Endothelial cell of umbilical vein (primary cell): ENCODE measurements around the gene ZNF440. TPM values are rescaled to one million over a fixed set of nuclear protein-coding genes. Genes with fewer than 3 reads are reported as not detected.

Experiments
- BruUV-seq: library from RNA; stranded (reverse); fragments of 400-500 nt; replicated peaks from 2 replicates; lab custom pipeline; 2021; lab: Mats Ljungman, UMichigan
- CTCF ChIA-PET: fragments of 300-600, 350-600 bp; sonication (Branson Sonifier 250); formaldehyde crosslinking; loops from one replicate; lab custom pipeline; 2021; ENCODE audit warnings: antibody characterized with exemption, inconsistent platforms; lab: Charles Lee
- POLR2A ChIA-PET: fragments of 300-600, 350-600 bp; sonication (Branson Sonifier 250); formaldehyde crosslinking; loops from one replicate; lab custom pipeline; 2021; ENCODE audit warnings: antibody characterized with exemption, inconsistent platforms; lab: Charles Lee
- DNase-seq: peaks from one replicate; pipeline ENCODE4 v3.0.0-alpha.2; 2011; ENCODE audit warnings: low read depth, low spot score
- FAIRE-seq: peaks from 2 replicates; lab custom pipeline; 2011; peaks lifted over from hg19 to GRCh38; lab: Jason Lieb, UNC
- H2AFZ ChIP-seq: 2 replicates; pipeline ENCODE4 v1.6.0; 2012; ENCODE audit warnings: low read depth, low read length, control low read depth, inconsistent platforms
- H3K27ac ChIP-seq: 2 replicates; pipeline ENCODE4 v1.5.1; 2011; ENCODE audit warnings: low read depth, mild to moderate bottlenecking, control low read depth, low read length, moderate library complexity; ENCODE audit not compliant: insufficient read depth
- H3K27me3 ChIP-seq, 2 experiments: 2 replicates each; pipeline versions ENCODE4 v1.6.0 to v1.6.1; 2011; ENCODE audit warnings: low read length in 2 of 2, mixed read lengths in 1 of 2; ENCODE audit not compliant: control insufficient read depth in 2 of 2, insufficient read depth in 2 of 2
- H3K36me3 ChIP-seq, 2 experiments: 2 replicates in 1 of 2; 3 replicates in 1 of 2; pipeline ENCODE4 v1.5.1; 2011; ENCODE audit warnings: low read length in 2 of 2, mild to moderate bottlenecking in 1 of 2, moderate library complexity in 1 of 2; ENCODE audit not compliant: control insufficient read depth in 2 of 2, insufficient read depth in 2 of 2; ENCODE audit errors: extremely low read depth in 1 of 2
- H3K4me1 ChIP-seq: 3 replicates; pipeline ENCODE4 v1.5.1; 2011; ENCODE audit warnings: mild to moderate bottlenecking, low read length; ENCODE audit not compliant: control insufficient read depth, insufficient read depth; ENCODE audit errors: extremely low read depth
- H3K4me2 ChIP-seq: 2 replicates; pipeline ENCODE4 v1.6.1; 2011; ENCODE audit warnings: low read length, control low read depth, mixed read lengths; ENCODE audit not compliant: insufficient read depth
- H3K4me3 ChIP-seq, 3 experiments: fragments of 200-600 bp in 1 of 3; sonication (generic), shearing (Covaris generic) in 1 of 3; replicated peaks in 1 of 3; 2 replicates each; pipeline ENCODE4 v1.5.1; 2011 to 2016; ENCODE audit warnings: control low read depth in 3 of 3, low read length in 3 of 3, mild to moderate bottlenecking in 2 of 3, inconsistent platforms in 1 of 3, low read depth in 1 of 3, moderate library complexity in 1 of 3; ENCODE audit not compliant: insufficient read depth in 1 of 3
- H3K79me2 ChIP-seq: 2 replicates; pipeline ENCODE4 v1.6.0; 2012; ENCODE audit warnings: low read length, inconsistent platforms; ENCODE audit not compliant: control insufficient read depth, insufficient read depth
- H3K9ac ChIP-seq: replicated peaks from 2 replicates; pipeline ENCODE3; 2011; ENCODE audit warnings: low read length, control low read depth; ENCODE audit not compliant: insufficient read depth; ENCODE audit errors: extremely low read depth
- H3K9me1 ChIP-seq: replicated peaks from 3 replicates; pipeline ENCODE4 v1.6.0; 2011; ENCODE audit warnings: mild to moderate bottlenecking, low read length; ENCODE audit not compliant: control insufficient read depth, insufficient read depth; ENCODE audit errors: extremely low read depth
- H3K9me3 ChIP-seq: replicated peaks from 2 replicates; pipeline ENCODE4 v1.5.1; 2012; ENCODE audit warnings: low read length, inconsistent platforms; ENCODE audit not compliant: control insufficient read depth, insufficient read depth
- H4K20me1 ChIP-seq: replicated peaks from 2 replicates; pipeline ENCODE3; 2011; ENCODE audit warnings: mild to moderate bottlenecking, low read length; ENCODE audit not compliant: control insufficient read depth, insufficient read depth; ENCODE audit errors: extremely low read depth
- CTCF ChIP-seq, 2 donors: IDR thresholded peaks; 1 replicate in 1 of 2; 2 replicates in 1 of 2; pipeline ENCODE4 v1.5.1; 2011; ENCODE audit warnings: low read length in 2 of 2, mild to moderate bottlenecking in 2 of 2, moderate library complexity in 2 of 2, control low read depth in 1 of 2, inconsistent platforms in 1 of 2, low read depth in 1 of 2; ENCODE audit not compliant: insufficient read depth in 1 of 2; ENCODE audit errors: extremely low read depth in 1 of 2
- EZH2 ChIP-seq: IDR thresholded peaks from 2 replicates; pipeline ENCODE4 v1.6.1; 2012; ENCODE audit warnings: borderline replicate concordance, low read depth, mild to moderate bottlenecking, moderate library complexity, low read length, inconsistent platforms; ENCODE audit not compliant: severe bottlenecking
- FOS ChIP-seq: IDR thresholded peaks from 2 replicates; pipeline ENCODE4 v1.6.1; 2011; ENCODE audit warnings: mild to moderate bottlenecking, low read length, moderate library complexity, borderline replicate concordance; ENCODE audit not compliant: insufficient read depth
- JUN ChIP-seq: IDR thresholded peaks from 2 replicates; pipeline ENCODE4 v1.6.1; 2011; ENCODE audit warnings: borderline replicate concordance, low read depth; ENCODE audit not compliant: insufficient read length, insufficient read depth
- MYC ChIP-seq: IDR thresholded peaks from one replicate; pipeline ENCODE4 v1.6.1; 2011; ENCODE audit warnings: mild to moderate bottlenecking, low read depth, low read length
- POLR2A ChIP-seq: IDR thresholded peaks from 2 replicates; pipeline ENCODE4 v1.6.1; 2012; ENCODE audit warnings: low read depth, mild to moderate bottlenecking, control low read depth, low read length
- POLR2AphosphoS5 ChIP-seq: IDR thresholded peaks from 2 replicates; pipeline ENCODE4 v1.6.1; 2012; ENCODE audit warnings: low read depth, mild to moderate bottlenecking, control low read depth, low read length, moderate library complexity; ENCODE audit not compliant: insufficient read depth
- dilution Hi-C: fragments of 300-500 bp; cut with MboI; formaldehyde crosslinking; loops from one replicate; pipeline ENCODE4 v1.15.0; 2019; ENCODE audit warnings: low sequenced_read_pairs; ENCODE audit not compliant: extremely low pct_ligation_motif_present
- intact Hi-C: fragments of 100-400 bp; cut with micrococcal nuclease; formaldehyde crosslinking; loops from one replicate; pipeline ENCODE4 v1.10.0; 2022
- polyA plus RNA-seq, 4 experiments: library from polyadenylated mRNA; depleted of rRNA in 3 of 4; stranded (reverse) in 3 of 4; unstranded in 1 of 4; fragments of >200 nt; gene quantifications; 2 replicates each; pipeline versions ENCODE4 v1.2.1 to v1.2.3, GENCODE V29; 2011 to 2012; ENCODE audit warnings: missing spikeins in 1 of 4
- total RNA-seq: library from RNA; stranded (reverse); gene quantifications from 2 replicates; pipeline ENCODE4 v1.2.3, GENCODE V29; 2021
- TF ChIP-seq, protein P1 (sequence below): IDR thresholded peaks from 2 replicates; pipeline ENCODE4 v1.6.1; 2011; ENCODE audit not compliant: insufficient read depth, insufficient read length

The ZNF440 gene
- total and polyA plus RNA-seq, 2 donors (not counting 3 experiments of a cell fraction or from before 2014, with no cell fraction given): 2.2 to 13.3 TPM

DNA sequence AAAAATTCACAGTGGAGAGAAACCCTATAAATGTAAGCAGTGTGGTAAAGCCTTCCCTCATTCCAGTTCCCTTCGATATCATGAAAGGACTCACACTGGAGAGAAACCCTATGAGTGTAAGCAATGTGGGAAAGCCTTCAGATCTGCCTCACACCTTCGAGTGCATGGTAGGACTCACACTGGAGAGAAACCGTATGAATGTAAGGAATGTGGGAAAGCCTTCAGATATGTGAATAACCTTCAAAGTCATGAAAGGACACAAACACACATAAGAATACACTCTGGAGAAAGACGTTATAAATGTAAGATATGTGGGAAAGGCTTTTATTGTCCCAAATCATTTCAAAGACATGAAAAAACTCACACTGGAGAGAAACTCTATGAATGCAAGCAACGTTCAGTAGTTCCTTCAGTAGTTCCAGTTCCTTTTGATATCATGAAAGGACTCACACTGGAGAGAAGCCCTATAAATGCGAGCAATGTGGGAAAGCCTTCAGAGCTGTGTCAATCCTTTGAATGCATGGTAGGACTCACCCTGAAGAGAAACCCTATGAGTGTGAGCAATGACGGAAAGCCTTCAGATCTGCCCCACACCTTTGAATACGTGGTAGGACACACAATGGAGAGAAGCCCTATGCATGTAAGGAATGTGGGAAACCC, 18.3 kb downstream of the ZNF440 start:
- no peak overlapping the region for H3K4me3 ChIP-seq
- no peaks in the 10 kb centered on the region for H3K27me3 ChIP-seq
- CTCF ChIA-PET: no interaction called here
- H3K27ac ChIP-seq: no peak overlapping the region
- H3K4me1 ChIP-seq: no peaks in the 10 kb centered on the region
- no peak for DNase-seq
- TF ChIP-seq CTCF (IDR thresholded peaks at IDR 0.05; ENCODE audit: extremely low read depth in 1 of 2, insufficient read depth in 1 of 2, low read depth in 1 of 2, low read length in 2 of 2) (no peak), MYC (no peak), EZH2 (no peak), POLR2A (no peak), FOS (no peak), POLR2AphosphoS5 (no peak), JUN (no peak)
- TF ChIP-seq, protein P1, sequence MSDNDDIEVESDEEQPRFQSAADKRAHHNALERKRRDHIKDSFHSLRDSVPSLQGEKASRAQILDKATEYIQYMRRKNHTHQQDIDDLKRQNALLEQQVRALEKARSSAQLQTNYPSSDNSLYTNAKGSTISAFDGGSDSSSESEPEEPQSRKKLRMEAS: no peak
- peaks cover 3 to 8% of the 10 kb centered on the region in 2 experiments for H3K36me3 ChIP-seq
- POLR2A ChIA-PET: no interaction called here
- dilution Hi-C loops: no loop called here
- no peaks in the 10 kb centered on the region for H3K9me1 ChIP-seq
- no peak overlapping the region for H3K9ac ChIP-seq
- BruUV-seq: no TSS peak
- intact Hi-C loops: no loop called here
- FAIRE-seq: no peak
- H3K4me2 ChIP-seq: no peak overlapping the region
- no peak overlapping the region for H2AFZ ChIP-seq
- no peaks in the 10 kb centered on the region for H4K20me1 ChIP-seq
- peaks cover 15% of the 10 kb centered on the region for H3K9me3 ChIP-seq
- no peaks in the 10 kb centered on the region for H3K79me2 ChIP-seq
